Right lobe of liver (tissue), 4 donors: ENCODE results near the gene ORC1.

ENCODE experiments used
- CTCF ChIP-seq, 4 donors: fragments of 200-600 bp in 3 of 4; fragments of 450-650 bp in 1 of 4; IDR thresholded peaks; one replicate each; pipeline versions ENCODE4 v1.5.1 to v1.8.0; 2016 to 2022; ENCODE audit warnings: antibody characterized with exemption in 4 of 4, mild to moderate bottlenecking in 2 of 4
- POLR2A ChIP-seq: fragments of 450-650 bp; IDR thresholded peaks from one replicate; pipeline ENCODE4 v1.6.1; 2017; ENCODE audit warnings: antibody characterized with exemption, mild to moderate bottlenecking
- donor health status: DM: no; HTN: no; CAD: no.
- donor health status: DM: no; HTN: no; CAD: no.
- donor health status: DM: no; HTN: yes; CAD: no.

GRCh38 chr1:52439976-52440375, 35.8 kb upstream of the ORC1 start:
- TF ChIP-seq CTCF (IDR thresholded peaks at IDR 0.05) (no peak), POLR2A (no peak)
